Stimulated activated naive CD8-positive, alpha-beta T cell treated with anti-CD3 and anti-CD28 coated beads, Interleukin-15, Interleukin-2, amounts not matched to agents 100 U/mL and 50 U/mL, for 24 hours (primary cell): ENCODE data around the gene CDKN2D.

Source experiments
- ATAC-seq: fragments of 150-1000 bp; cut with Tn5 transposase; one replicate; pipeline ENCODE4 v1.10.0; 2021
- DNase-seq: peaks from one replicate; pipeline ENCODE4 v3.0.0; 2021

Gene CDKN2D

GRCh38 chr19:10520652-10521318, 48.0 kb downstream of the CDKN2D start:
- no peak for DNase-seq
- no peak for ATAC-seq

- DNase-seq (no peak), ATAC-seq (no peak)
Measured at GRCh38 chr19:10519421-10519820, 49.4 kb downstream of the CDKN2D start.

GRCh38 chr19:10518444-10519361, 50.1 kb downstream of the CDKN2D start:
- no peak for ATAC-seq
- DNase-seq, result no peak

GRCh38 chr19:10517760-10518443, 50.9 kb downstream of the CDKN2D start:
- ATAC-seq (peak; percentile 8), DNase-seq (no peak)

- no peak for DNase-seq
- no peak for ATAC-seq
Measured at GRCh38 chr19:10517361-10517759, 51.4 kb downstream of the CDKN2D start, which contains the start of gene S1PR5. Gene S1PR5 (minus strand): TSS chr19:10517447. CDS start chr19:10515011, 2,436 bp downstream.

- ATAC-seq (no peak), DNase-seq (no peak)
Measured at GRCh38 chr19:10516671-10517286, 52.0 kb downstream of the CDKN2D start.
